Caco-2 (cell line): ENCODE measurements around the gene MAPK13. TPM values are rescaled to one million over a fixed set of nuclear protein-coding genes. Genes with fewer than 3 reads are reported as not detected.

Experiments
- BruUV-seq: library from RNA; stranded (reverse); fragments of 400-500 nt; replicated peaks from 2 replicates; lab custom pipeline; 2021; lab: Mats Ljungman, UMichigan
- CTCF ChIA-PET: fragments of 300-600 bp; sonication (Branson Sonifier 250); formaldehyde crosslinking; loops from one replicate; lab custom pipeline; 2022; ENCODE audit warnings: antibody characterized with exemption; lab: Charles Lee
- POLR2A ChIA-PET: fragments of 300-600 bp; sonication (Branson Sonifier 250); formaldehyde crosslinking; loops from one replicate; lab custom pipeline; 2022; ENCODE audit warnings: antibody characterized with exemption; lab: Charles Lee
- DNase-seq, 2 experiments: peaks; one replicate each; pipeline versions ENCODE4 v3.0.0 to v3.0.0-alpha.2; 2020 to 2022
- H3K27me3 ChIP-seq: replicated peaks from 2 replicates; pipeline ENCODE4 v1.6.0; 2011; ENCODE audit warnings: low read length; ENCODE audit not compliant: control insufficient read depth, insufficient read depth
- H3K36me3 ChIP-seq: 2 replicates; pipeline ENCODE4 v1.5.1; 2011; ENCODE audit warnings: low read length; ENCODE audit not compliant: control insufficient read depth, insufficient read depth
- H3K4me1 ChIP-seq: fragments of 250-450 bp; sonication (Bioruptor Pico); 2 replicates; pipeline ENCODE4 v1.5.1; 2020; ENCODE audit warnings: mild to moderate bottlenecking
- H3K4me3 ChIP-seq: 2 replicates; pipeline ENCODE4 v1.5.1; 2011; ENCODE audit warnings: low read depth, mild to moderate bottlenecking, control low read depth, low read length
- H3K9me3 ChIP-seq: fragments of 250-450 bp; sonication (Bioruptor Pico); 2 replicates; pipeline ENCODE4 v1.5.1; 2020; ENCODE audit warnings: mild to moderate bottlenecking, moderate library complexity
- H3K27ac Mint-ChIP-seq: one replicate; pipeline ENCODE4 v1.8.0; 2022; ENCODE audit warnings: mixed read lengths; ENCODE audit not compliant: unreplicated experiment
- H3K27me3 Mint-ChIP-seq: one replicate; pipeline ENCODE4 v1.8.0; 2022; ENCODE audit warnings: mixed read lengths; ENCODE audit not compliant: insufficient read depth, unreplicated experiment
- H3K36me3 Mint-ChIP-seq: one replicate; pipeline ENCODE4 v1.8.0; 2022; ENCODE audit warnings: mild to moderate bottlenecking, mixed read lengths; ENCODE audit not compliant: insufficient read depth, unreplicated experiment
- H3K4me1 Mint-ChIP-seq: one replicate; pipeline ENCODE4 v1.8.0; 2022; ENCODE audit warnings: low read depth, mixed read lengths; ENCODE audit not compliant: unreplicated experiment
- H3K4me3 Mint-ChIP-seq: one replicate; pipeline ENCODE4 v1.8.0; 2022; ENCODE audit warnings: mild to moderate bottlenecking, moderate library complexity, mixed read lengths; ENCODE audit not compliant: unreplicated experiment
- H3K9me3 Mint-ChIP-seq: one replicate; pipeline ENCODE4 v1.8.0; 2022; ENCODE audit warnings: mixed read lengths; ENCODE audit not compliant: unreplicated experiment
- intact Hi-C: fragments of 100-400 bp; cut with micrococcal nuclease; formaldehyde crosslinking; loops from one replicate; pipeline ENCODE4 v1.10.0; 2022; ENCODE audit not compliant: unreplicated experiment
- total RNA-seq: library from RNA; stranded (reverse); gene quantifications from 2 replicates; pipeline ENCODE4 v1.2.3, GENCODE V29; 2022
- TF ChIP-seq, protein P1 (sequence below), 2 experiments: fragments of 200-600 bp in 1 of 2; IDR thresholded peaks; 1 replicate in 1 of 2; 2 replicates in 1 of 2; pipeline versions ENCODE4 v1.5.1 to v1.8.0; 2011 to 2022; ENCODE audit warnings: antibody characterized with exemption in 1 of 2, control low read depth in 1 of 2, inconsistent platforms in 1 of 2, low read depth in 1 of 2, low read length in 1 of 2, mild to moderate bottlenecking in 1 of 2, moderate library complexity in 1 of 2; ENCODE audit not compliant: insufficient read depth in 1 of 2, severe bottlenecking in 1 of 2, unreplicated experiment in 1 of 2

MAPK13 gene
- total RNA-seq, 1 experiment from 2014 or later: 45.7 TPM

DNA sequence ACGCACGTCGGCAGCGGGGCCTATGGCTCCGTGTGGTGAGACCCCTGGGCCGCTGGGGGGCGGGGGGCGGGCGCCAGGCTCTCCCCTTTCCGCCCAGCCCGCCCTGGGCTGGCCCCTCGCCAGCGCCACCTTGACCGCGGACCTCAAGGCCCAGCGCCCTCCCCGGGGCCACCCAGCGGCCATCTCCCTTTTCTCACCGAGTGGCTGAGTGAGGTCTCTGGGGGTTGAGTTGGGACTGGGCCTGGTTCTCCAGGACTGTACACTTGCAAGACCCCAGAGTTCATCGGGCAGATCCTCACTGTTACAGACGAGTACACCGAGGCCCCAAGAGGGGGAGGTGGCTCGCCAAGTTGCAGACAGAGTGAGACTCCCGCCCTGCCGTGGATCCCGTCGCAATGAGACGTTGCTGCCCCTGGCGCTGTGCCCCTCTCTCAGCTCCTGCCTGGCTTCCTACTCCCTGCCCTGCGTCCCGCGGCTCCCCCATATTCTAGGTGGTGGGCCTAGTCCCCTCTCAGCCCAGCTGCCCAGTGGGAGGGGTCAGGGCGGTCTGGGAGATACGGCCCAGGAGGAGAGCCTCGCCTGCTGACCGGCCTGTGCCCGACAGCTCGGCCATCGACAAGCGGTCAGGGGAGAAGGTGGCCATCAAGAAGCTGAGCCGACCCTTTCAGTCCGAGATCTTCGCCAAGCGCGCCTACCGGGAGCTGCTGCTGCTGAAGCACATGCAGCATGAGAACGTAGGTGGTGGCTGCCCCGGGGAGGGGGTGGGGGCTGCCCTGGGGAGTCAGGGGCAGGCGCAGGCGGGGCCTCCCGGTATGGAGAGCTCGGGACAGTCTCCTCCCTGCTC is 576 bp downstream of the MAPK13 start:
- TSS peak; percentile 62 for BruUV-seq
- TF ChIP-seq, protein P1, sequence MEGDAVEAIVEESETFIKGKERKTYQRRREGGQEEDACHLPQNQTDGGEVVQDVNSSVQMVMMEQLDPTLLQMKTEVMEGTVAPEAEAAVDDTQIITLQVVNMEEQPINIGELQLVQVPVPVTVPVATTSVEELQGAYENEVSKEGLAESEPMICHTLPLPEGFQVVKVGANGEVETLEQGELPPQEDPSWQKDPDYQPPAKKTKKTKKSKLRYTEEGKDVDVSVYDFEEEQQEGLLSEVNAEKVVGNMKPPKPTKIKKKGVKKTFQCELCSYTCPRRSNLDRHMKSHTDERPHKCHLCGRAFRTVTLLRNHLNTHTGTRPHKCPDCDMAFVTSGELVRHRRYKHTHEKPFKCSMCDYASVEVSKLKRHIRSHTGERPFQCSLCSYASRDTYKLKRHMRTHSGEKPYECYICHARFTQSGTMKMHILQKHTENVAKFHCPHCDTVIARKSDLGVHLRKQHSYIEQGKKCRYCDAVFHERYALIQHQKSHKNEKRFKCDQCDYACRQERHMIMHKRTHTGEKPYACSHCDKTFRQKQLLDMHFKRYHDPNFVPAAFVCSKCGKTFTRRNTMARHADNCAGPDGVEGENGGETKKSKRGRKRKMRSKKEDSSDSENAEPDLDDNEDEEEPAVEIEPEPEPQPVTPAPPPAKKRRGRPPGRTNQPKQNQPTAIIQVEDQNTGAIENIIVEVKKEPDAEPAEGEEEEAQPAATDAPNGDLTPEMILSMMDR (IDR thresholded peaks at IDR 0.05; ENCODE audit: insufficient read depth in 1 of 2, low read depth in 1 of 2, low read length in 1 of 2, severe bottlenecking in 1 of 2, unreplicated experiment in 1 of 2): peak; percentile 35 to 36
- Mint-ChIP-seq H3K27me3 (no peaks in the 10 kb centered on the region), H3K9me3 (no peaks in the 10 kb centered on the region), H3K4me1 (peaks cover 12% of the 10 kb centered on the region), H3K4me3 (peak overlapping the region; percentile 82), H3K27ac (peak overlapping the region; percentile 82), H3K36me3 (peaks cover 7% of the 10 kb centered on the region)
- POLR2A ChIA-PET: interaction anchor here (0.5 to 0.9 kb wide), 5 partner anchors 35 to 1063 kb away, joined by 3 to 10 read pairs (median 3); no protein-coding TSS in a partner anchor
- CTCF ChIA-PET: interaction anchor here (0.5 to 2.3 kb wide), 7 partner anchors 8 to 1423 kb away, joined by 3 to 7 read pairs (median 3); no protein-coding TSS in a partner anchor
- Histone ChIP-seq H3K36me3 (peaks cover 4% of the 10 kb centered on the region; the same call in 1 of the 2 replicates), H3K27me3 (no peaks in the 10 kb centered on the region), H3K9me3 (no peaks in the 10 kb centered on the region), H3K4me3 (peak overlapping the region; percentile 90), H3K4me1 (peaks cover 13% of the 10 kb centered on the region)
- intact Hi-C loops: loop anchor here (1.0 kb wide), 1 partner anchor 65 kb away; the partner anchor contains the start of gene BRPF3
- DNase-seq: peak; percentile 75 to 77

DNA sequence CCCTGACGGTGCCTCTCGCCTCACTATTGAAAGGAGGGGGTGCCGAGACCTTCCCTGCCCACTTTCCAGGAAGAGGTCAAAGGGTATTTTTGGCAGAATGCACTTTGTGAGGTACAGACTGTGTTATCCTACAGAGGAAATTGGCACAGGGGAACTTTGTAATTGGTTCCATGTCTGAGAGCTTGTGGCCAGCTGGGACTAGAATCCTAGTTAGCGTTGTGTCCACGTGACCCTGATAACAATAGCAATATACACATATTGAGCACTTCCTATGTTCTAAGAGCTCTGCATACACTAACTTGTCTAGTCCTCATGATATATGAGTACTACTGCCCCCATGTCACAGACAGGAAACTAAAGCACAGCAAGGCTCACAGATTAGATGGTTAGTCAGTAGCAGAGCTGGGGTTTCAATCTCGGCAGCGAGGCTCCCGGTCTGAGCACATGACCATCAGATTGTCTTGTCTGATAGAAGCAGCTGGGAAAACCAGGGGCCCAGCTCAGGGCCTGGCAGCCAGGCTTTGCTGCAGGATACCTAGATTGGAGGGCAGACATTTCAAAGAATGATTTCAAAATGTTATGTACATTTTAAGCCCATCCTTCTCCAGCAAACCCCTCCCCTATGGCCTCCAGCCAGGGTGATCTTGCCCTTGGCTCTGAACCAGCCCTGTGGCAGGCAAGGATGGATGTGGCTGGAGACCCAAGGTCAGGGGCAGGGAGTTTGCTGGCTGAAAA is 1.4 kb downstream of the MAPK13 start:
- no peaks in the 10 kb centered on the region for H3K27me3 ChIP-seq
- peaks cover 8% of the 10 kb centered on the region for H3K36me3 ChIP-seq
- peak overlapping the region; percentile 82 for H3K27ac Mint-ChIP-seq
- ChIA-PET POLR2A (interaction anchor here (0.5 to 0.9 kb wide), 5 partner anchors 35 to 1064 kb away, joined by 3 to 10 read pairs (median 3); no protein-coding TSS in a partner anchor), CTCF (interaction anchor here (0.5 to 2.3 kb wide), 7 partner anchors 8 to 1422 kb away, joined by 3 to 7 read pairs (median 3); no protein-coding TSS in a partner anchor)
- intact Hi-C loops: loop anchor here (1.0 kb wide), 1 partner anchor 65 kb away; the partner anchor contains the start of gene BRPF3
- peaks cover 13% of the 10 kb centered on the region for H3K4me1 ChIP-seq
- peaks cover 7% of the 10 kb centered on the region for H3K36me3 Mint-ChIP-seq
- TF ChIP-seq, protein P1 (IDR thresholded peaks at IDR 0.05; ENCODE audit: insufficient read depth in 1 of 2, low read depth in 1 of 2, low read length in 1 of 2, severe bottlenecking in 1 of 2, unreplicated experiment in 1 of 2): no peak
- H3K4me3 ChIP-seq: peak overlapping the region; percentile 90
- H3K9me3 ChIP-seq: no peaks in the 10 kb centered on the region
- H3K4me3 Mint-ChIP-seq: peak overlapping the region; percentile 82
- H3K4me1 Mint-ChIP-seq: peaks cover 12% of the 10 kb centered on the region
- peak in 1 of 2 experiments; percentile 33 for DNase-seq
- H3K27me3 Mint-ChIP-seq: no peaks in the 10 kb centered on the region
- BruUV-seq: no TSS peak
- H3K9me3 Mint-ChIP-seq: no peaks in the 10 kb centered on the region
